Pulmonary artery endothelial cell (primary cell): ENCODE measurements around the gene ASCC3. TPM values are rescaled to one million over a fixed set of nuclear protein-coding genes. Genes with fewer than 3 reads are reported as not detected.
A peak's percentile ranks its signal among the peaks of the same experiment; 100 is the strongest.

Experiments used
- DNase-seq: peaks from one replicate; pipeline ENCODE4 v3.0.0-alpha.2; 2011; ENCODE audit warnings: low read depth, low spot score
- total RNA-seq: library from RNA; depleted of rRNA; stranded (reverse); fragments of >200 nt; gene quantifications from 2 replicates; pipeline ENCODE4 v1.2.3, GENCODE V29; 2014

The ASCC3 gene
- total RNA-seq, 1 donor from 2014 or later: 74.1 TPM

DNA sequence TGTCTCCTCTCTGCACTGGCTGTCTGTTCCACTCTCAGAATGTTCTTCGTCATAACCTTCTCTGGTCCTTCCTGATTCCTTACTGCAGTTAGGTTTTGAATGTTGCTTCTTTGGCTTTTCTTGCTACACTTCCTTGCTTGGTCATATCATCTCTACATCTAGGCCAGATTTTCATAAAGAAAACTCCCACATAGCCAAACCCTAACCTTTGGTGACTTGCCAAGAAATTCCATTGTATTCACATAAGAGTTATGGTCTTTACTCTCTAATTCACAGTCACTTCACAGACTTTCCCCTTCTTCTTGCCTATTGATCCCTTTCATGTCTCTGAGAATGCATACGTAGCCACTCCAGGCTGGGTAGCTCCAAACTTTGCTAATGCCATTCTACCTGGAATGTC is 374.5 kb downstream of the ASCC3 start:
- peak; percentile 11 for DNase-seq

DNA sequence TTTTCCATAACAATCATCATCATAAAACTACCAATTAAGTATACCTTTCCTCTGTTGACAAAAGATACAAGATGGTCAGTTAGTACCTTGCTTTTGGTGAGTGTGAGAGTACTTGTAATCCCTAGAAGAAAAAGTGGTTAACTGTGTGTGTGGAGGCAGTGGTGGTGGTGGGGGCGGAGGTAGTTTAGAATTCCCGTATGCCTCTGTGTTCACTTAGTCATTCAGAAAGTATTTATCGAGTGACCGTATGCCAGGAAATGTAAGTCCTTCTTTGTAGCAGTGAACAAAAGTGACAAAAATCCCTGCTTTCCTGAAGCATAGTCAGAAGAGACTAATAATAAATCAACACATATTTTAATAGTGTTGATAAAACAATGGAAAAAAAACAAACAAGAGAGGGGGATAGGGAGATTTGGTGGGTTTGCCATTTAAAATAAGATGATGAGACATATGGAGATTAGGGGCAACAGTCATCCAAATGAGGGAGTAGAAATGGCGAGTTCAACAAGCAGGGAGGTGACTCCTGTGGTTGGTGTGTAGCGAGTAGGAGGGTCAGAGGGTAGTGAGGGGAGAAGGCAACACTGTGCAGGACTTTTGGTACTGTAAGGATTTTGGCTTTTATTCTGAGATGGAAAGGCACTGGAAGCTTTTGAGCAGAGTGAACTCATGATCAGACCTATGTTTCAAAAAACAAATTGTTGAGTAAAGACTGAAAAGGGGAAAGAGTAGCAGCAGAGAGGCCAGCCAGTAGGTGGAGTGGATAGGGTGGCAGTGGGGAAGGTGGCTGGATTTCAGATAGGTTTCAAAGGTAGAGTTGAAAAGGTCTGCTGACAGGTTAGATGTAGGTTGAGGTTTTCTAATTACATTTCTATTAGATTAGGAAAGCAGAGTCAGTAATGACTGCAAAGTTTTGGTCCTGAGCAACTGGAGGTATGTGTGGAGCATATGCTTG is 376.1 kb downstream of the ASCC3 start:
- peak; percentile 19 for DNase-seq

DNA sequence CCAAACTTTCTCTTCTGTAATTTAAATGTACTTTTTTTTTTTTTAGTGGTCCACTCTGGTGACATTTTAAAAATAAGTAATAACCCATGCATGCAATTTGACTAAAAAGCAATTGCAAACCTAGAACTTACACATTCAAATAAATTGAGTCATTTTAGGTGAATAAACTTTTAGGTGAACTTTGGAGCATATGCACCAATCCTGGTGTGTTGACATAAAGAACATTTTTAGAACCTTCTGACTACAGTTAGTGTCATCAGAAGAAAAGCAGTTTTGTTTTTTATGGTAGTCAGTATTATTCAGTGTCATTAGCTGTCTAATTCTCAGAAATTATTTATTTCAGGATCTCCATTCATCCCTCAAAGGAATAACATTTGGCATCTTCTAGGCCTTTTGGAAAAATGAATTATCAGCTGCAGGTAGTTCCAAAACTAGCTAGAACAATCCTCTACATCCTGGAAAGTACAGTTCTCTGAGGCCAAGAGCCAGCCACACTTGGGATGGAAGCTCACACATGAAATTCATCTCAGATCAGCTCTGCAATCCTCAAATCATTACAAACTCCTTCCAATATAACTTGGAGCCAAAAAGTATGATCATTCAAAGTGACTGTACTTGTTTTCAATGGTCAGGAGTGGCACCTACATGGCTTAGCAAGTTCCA is 378.0 kb downstream of the ASCC3 start:
- DNase-seq: no peak

DNA sequence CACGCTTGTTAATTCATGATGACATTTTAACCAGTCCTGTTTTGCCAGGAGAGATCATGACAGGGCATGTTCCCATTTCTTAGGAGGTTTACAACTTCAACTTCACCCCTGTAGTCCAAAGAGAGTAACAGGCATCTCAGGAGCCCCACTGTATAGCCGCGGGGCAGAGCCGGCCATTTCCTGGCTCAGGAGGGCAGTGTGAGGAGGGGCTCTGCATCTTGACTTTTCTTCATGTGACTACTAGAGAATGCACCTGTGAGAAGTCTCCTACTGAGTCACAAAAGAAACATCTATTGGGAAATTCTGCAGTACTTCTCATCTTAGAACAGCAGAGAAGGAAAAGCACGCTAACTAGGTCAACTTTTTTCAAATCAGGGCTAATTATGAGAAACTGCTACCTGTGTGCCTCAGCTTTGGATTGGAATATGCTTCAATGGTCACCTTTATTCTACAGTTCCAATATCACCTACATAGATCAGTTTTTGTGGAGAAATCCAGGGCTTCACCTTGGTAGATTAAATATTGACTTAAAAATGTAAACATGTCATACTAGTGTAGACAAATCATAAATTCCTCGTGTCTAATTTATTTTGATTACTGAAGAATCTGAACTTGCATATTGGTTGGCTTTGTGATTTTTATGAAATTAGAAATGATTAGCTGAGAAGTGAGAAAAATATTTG is 387.8 kb downstream of the ASCC3 start:
- DNase-seq: no peak

DNA sequence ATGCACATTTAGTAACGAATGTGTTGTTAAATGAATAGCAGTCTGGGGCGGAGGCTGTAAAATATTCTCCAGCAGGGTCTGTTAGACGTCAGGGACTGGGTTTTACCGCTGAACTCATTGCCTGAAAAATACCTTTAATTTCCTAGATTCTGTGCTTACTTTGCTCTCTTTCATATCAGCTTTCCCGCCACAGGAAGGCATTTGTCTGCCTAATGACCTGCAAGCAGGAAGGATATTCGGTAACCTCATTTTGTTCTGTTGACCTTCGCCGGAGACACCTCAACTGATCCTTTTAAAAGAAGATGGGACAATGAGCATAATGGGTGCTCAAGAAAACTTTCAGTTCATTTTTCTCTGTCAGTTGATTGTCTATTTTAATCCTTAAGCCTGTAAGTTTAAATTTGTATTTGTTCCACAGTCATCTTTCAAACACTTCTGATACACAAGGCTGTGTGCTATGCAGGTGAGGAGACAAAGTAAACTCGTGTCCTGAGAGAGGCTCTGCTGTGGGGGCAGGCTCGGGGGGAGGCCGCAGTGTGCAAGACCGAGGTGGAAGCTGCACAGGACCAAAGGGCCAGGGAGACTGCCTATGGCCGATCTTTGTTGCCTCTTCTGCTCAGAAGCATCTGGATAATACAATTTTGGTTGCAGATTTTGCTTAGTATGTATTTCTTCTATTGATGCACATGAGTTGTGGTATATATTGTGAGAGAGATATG is 389.0 kb downstream of the ASCC3 start:
- DNase-seq: no peak

DNA sequence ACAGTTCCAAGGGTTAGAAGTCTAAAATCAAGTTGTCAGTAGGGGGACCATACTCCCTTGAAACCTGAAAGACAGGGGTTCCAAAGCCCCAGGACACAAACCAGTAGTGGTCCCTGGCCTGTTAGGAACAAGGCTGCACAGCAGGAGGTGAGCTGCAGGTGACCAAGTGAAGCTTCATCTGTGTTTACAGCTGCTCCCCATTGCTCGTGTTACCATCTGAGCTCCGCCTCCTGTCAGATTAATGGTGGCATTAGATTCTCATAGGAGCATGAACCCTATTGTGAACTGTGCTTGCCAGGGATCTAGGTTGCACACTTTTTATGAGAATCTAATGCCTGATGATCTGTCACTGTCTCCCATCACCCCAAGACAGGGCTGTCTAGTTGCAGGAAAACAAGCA is 391.1 kb downstream of the ASCC3 start:
- no peak for DNase-seq

DNA sequence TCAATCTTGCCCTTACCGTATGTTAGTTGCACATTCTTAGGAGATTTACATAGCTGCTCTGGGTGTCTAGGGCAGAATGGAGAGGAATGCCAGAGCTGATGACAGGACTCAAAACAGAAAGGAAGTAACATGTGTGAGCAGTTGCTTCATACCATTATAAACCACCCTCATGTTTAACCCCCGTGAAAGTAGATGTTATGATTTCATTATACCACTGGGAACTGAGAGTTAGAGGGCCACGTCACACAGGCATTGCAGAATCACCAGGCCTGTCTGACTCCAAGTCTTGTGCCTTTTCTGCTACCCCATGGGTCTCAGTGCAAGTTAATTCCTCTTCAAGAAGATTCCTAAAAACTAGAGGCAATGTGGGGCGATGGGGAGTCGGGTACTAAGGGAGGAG is 392.9 kb downstream of the ASCC3 start:
- no peak for DNase-seq

DNA sequence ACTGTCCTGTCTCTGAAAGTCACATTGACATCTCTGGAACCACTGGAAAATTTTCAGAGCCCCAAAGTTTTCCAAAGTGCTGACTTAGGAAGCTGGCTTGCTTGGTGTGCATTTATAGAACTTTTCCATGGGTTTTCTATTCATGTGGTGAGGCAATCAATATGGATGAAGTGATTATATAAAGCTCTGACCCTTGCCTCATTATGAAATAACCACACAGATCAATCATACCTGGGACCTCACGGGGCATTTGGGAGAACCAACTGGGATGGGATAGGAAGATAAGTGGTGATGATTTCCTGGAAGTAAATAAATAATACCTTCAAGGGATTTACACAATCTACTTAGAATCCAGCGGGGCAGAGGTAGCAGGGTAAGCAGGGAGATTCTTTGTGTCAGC is 393.5 kb downstream of the ASCC3 start:
- no peak for DNase-seq

DNA sequence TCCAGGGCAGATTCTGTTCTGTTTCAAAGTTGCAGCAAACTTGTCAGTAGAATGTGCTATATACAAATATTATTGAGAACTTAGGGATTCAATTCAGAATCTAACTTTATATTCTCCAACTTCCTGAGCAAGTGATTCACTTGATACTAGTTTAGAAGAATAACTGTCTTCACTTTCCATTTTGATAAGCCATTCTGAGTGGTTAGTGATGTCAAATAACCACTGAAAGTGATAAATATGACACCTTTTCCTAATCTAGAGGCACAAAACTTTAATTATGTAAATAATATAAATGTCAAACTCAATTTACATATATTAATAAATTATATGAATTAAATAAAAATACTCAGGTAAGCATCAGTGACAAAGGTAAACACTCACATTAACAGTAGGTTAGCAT is 395.9 kb downstream of the ASCC3 start:
- DNase-seq: no peak

DNA sequence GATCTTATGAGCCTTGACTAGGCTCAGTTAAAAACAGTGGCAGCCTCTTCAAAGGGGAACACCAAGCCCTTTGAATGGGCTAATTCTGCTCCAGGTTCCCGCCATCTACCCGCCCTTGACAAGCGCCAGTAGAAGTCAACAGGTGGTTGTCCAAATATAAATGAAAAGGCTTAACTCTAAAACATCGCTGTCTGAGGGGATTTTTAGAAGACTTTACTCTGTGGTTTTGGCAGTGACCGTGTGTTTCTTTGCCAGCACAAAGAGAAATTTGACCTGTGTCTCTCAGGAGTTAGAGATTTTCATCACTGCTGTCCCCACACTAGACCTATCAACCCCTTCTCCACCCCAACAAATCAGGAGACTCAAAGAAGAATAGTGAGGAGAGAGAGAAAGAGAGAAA is 396.7 kb downstream of the ASCC3 start:
- DNase-seq: no peak

DNA sequence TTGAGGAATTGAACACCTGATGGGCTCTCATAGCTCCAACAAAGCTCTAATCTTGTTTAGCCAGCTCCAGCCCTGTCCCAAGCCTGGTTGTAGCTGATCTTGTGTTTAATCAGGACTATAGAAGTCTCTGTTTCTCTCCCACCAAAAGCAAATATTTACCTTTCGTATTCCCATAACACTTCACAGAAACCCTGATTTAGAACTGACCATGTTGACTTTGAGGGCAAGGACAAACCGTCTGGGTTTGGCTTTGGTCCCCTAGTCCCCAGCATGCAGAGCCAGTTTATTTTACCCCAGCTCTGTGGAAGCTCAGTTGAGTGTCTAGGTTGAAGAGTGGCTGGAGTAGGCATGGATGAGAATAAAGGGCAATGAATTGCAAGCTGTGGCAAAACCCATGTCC is 398.4 kb downstream of the ASCC3 start:
- DNase-seq: no peak

DNA sequence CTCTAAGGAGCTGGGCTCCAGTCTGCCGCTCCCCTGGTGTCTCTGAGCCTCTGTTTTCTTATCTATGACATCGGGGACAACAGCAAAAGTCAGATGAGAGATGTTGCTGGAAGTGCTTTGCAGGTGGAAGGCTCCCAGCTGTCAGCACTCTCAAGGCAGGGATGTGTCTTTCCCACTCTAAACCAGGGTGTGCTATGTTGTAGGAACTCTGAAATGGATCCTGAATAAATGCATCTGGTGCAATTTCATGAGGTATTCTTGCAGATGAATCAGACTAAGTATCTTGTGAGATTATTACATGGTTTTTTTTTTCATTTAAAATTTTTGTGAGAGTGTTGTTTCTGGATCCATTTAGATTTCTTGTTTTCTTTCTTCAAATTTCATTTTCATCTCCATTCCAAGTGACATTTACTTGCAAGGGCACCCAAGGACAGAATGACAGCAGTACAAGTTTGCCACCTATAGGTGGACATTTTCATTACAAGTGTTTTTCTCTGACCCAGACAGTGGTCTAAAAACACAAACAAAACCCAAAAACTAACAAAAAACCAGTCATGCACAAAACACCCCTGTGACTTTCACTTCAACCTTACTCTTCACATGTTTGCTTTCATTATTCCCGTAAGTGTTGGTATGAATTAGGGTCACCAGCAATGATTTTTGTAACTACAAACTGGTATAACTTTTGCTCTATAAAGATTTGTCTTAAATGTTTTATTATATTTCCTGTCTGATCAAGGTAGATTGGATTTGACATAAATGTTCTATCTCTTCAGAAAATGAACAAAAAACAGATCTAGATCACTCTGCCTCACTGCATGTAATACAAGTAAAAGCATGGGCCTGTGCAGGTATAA is 401.7 kb downstream of the ASCC3 start:
- no peak for DNase-seq

DNA sequence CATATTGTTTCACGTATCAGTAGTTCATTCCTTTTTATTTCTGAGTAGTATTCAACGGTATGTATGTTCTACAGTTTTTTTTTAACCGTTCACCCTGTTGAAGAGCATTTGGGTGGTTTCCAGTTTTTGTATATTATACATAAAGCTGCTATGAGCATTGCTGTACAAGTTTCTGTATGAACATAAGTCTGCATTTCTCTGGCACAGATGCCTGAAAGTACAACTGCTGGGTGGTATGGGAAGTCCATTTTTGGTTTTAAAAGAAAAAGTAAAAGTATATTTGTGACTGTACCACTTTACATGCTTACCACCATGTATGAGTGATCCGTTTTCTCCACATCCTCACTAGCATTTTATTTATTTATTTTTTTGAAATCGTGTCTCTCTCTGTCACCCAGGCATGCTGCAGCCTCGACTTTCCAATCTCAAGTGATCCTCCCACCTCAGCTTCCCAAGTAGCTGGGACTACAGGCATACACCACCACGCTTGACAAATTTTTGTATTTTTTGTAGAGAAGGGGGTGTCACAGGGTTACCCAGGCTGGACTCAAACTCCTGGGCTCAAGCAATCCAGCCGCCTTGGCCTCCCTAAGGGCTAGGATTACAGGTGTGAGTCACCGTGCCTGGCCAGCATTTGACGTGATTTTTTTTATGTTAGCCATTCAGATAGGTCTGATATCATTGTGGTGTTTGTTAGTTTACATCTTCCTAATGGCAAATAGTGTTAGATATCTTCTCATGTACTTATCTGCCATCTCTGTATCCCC is 405.4 kb downstream of the ASCC3 start:
- DNase-seq: no peak

DNA sequence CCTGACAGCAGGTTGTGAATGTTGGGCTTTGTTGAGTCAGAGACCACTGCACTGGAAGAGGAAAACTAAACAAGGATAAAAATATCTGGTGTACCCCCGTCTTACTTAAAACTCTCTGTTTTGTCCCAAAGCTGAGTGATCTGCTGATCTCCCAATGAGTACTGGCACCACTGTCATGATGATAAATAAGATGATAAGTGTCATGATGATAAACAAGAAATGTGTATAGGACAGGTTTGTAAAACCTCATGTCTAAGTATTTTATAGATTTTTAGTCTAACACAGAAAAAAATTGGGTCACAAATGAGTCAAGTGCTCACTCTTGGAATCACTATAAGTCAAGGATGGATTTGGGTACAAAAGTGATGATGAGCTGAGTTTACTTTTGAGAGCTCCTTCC is 407.9 kb downstream of the ASCC3 start:
- DNase-seq: no peak

DNA sequence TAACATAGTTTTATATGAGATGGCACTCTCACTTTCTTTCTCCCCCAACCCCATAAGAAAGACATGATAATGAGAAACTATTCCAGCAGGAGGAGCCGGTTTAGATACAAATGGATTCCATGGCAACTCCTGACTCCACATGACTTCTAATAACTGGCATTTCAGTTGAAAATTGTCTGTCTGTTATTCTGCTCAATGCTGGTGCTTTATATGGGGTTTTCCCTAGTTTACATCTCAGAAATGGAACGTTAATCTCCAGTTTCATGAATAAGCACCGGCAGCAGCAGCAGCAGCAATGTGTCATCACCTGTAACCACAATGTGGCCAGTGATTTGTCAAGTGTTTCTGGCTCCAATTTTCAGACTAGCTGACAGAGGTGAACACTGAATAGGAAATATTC is 408.5 kb downstream of the ASCC3 start:
- DNase-seq: no peak

DNA sequence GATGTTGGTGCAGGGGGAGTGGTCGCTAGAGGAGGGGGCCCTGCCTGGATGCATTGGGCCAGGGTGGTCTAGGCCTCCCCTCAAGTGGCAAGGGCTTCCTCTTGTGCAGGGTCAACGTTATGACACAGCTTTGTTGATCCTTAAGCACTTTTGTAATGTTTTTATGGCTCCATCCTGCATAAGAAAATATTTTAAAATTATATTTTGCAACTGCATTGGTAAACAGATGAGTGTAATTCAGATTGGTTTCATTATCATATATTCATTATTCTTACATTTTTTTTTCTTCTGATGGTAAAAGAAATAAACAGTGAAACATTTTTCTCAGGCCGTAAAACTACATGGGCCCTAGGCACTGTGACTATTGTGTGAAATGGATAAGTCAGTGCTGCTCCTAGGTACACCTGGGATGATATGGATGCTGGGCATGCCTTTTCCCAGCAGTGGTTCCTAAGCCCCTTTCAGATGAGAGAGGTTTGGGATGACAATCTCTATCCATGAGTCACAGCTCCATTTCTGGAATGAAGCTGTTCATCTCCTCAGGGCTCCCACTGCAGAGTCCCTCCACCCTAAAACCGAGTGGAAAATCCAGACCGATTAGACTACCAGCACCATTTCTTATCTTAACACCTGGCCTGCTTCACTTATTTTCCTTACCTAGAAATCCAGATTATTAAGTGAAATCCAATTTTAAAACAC is 410.6 kb downstream of the ASCC3 start:
- DNase-seq: no peak

DNA sequence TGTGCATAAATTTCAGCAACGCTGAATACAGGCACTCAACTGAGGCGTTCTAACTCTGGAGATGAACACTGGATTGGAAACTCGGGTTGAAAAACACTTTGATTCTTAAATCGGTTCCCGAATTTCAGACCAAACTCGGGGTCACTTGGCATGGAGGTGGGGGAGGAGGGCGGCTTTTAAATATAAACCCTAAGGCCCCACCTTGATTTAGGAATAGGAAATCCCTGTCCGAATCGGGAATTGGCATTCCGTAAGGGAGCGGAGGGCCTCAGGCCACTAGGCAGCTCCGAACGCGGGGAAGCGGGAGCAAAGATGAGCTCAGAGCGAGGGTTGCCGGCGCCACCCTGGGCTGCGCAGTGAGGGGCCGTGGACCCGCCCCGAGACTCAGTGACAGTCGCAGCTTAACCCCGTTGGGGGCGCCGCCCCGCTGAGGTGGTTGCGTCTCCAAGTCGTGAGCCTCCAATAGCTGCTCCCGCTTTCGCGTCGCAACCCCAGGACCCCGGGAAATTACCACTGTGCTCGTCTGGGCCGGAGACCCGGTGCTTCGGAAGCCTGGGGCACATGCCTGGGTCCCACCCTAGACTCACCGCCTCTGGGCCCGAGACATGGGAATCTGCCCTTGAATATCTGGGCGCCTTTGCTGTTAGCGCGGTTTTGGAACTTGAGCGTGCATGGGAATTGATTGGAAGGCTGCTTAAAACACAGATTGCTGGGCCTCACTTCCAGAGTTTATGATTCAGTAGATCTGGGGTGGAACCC is 411.8 kb downstream of the ASCC3 start:
- no peak for DNase-seq

DNA sequence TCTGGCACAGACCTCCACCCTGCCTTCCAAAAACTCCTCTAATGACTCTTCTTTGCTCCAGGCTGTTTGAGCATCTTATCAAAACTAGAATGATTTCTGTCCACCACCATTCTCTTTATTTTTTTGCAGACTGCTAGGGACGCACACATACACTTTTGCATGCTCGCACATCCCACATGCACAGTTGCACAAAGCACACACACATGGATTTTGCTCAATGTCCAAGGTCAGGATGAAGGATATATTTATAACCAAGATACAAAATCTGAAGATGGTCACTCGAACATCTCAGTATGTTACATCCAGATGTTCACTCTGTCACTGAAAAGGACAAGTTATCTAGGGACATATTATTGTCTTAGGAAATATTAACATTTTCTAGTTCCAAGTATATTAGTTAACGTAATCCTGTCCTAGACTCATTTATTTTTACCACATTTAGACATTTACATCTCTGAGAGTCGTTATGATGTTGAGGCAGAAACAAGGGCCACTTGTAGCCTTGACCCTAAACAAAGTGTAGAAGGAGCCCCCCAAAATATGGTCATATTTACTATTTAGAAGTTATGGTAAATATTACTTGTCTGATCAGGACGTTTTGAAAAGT is 413.0 kb downstream of the ASCC3 start:
- DNase-seq: no peak
